Fibroblast of skin of left quadriceps (primary cell): Measurements from ENCODE around the gene TIMM8B.
"Not testable (repeated sequence)": the region's sequence is repeated elsewhere in the genome, so short reads cannot be mapped to it uniquely, and the experiment has no call there.

Experiments used
- DNase-seq, 2 experiments: peaks; one replicate each; pipeline ENCODE4 v3.0.0-alpha.2; 2013; ENCODE audit warnings: low read depth in 2 of 2

The TIMM8B gene

DNA sequence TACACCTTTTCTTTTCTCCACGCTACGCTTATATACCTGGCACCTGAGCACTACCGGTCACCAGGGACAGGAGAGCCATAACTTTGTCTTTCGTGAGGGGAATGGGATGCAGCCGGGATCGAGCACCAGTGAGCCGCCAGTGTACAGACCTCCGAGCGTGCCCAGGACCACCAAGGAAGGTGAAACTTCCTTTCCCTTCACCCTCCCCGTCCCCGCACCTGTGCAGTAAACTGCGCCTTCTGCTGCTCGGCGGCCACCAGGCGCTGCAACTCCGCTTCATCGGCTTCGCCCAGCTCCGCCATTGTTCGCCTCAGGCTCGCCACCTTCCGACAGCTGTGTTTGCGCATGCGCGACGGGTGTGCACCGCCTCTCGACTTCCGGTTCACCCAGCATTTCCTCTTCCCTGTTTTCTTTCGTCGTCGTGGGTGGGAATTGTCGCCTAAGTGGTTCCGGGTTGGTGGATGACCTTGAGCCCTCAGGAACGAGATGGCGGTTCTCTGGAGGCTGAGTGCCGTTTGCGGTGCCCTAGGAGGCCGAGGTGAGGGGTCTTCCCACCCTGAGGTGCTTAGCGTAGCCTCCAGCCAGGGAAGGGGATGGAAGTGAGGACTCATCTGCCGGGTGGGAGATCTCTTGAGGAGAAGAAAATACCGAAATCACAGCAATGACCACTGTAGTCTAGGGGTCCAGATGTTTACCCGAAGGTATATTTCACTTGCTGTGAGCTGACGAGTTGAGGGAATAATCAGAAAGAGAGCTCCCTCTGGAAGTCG lies at the start of gene TIMM8B, which contains the start of gene SDHD:
Gene TIMM8B (minus strand): TSS at position 335 of the 770 bp plus-strand sequence. CDS start 33 bp downstream, at position 302.
Gene SDHD (plus strand): TSS at position 452 of the 770 bp plus-strand sequence. CDS start 35 bp downstream, at position 487.
- peak; percentile 95 for DNase-seq

DNA sequence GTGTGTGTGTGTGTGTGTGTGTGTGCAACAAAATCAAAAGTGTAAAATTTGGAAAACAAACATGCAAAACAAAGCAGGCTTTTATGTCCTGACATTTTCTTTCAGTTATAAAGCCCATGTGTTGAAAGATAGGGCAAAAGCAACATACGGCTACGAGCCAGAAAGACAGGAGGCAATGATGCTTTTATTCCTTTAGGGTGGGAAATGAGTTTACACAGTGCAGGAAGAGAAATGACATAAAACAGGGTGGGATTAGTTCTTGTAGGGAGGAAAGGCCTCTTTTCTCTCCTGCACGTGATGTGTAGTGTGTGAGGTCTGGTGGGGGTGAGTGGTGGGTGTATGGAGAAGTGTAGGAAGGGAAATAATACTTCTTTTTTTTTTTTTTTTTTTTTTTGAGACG lies 47.9 kb upstream of the TIMM8B start:
- DNase-seq: no peak

DNA sequence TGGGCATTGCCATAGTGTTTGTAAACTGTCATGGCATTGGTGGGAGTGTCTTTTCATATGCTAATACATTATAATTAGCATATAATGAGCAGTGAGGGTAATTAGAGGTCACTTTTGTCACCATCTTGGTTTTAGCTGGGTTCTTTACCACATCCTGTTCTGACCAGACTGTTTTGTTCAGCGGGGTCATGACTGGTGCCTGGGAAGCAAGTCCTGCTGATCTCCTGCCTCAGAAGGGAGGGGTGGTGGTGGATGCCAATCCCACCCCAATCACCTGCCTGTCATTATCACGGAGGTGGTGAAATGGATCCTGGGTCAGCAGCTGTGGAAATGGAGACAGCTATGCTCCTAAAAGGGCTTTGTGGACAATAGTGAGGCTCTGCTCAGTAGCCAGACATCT lies 46.2 kb upstream of the TIMM8B start:
- no peak for DNase-seq

DNA sequence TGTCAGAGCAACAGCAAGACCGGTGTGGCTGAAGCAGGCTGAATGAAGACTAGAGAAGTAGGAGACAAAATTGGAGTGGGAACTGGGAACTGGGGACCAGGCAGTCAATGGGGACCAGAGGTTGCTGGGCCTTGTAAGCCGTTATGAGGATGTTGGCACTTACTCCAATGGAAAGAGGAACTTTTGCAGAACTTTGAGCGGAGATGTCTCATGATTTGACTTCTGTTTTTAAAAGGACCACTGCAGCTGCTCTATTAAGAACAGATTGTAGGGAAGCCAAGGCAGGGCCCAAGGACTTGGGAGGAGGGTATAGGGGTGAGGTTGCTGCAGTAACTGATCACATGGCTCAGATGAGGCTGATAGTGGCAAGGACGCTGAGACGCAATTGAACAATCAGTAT lies 43.1 kb upstream of the TIMM8B start:
- DNase-seq: no peak

GRCh38 chr11:112128483-112129121 lies 42.0 kb upstream of the TIMM8B start:
- DNase-seq: peak; percentile 61 to 62

- no peak for DNase-seq
Measured at GRCh38 chr11:112127056-112127455, 40.5 kb upstream of the TIMM8B start.

- DNase-seq: no peak
Measured at GRCh38 chr11:112123129-112123528, 36.6 kb upstream of the TIMM8B start.

GRCh38 chr11:112121981-112122615 lies 35.5 kb upstream of the TIMM8B start:
- no peak for DNase-seq

- no peak for DNase-seq
Measured at GRCh38 chr11:112118176-112118575, 31.6 kb upstream of the TIMM8B start.

DNA sequence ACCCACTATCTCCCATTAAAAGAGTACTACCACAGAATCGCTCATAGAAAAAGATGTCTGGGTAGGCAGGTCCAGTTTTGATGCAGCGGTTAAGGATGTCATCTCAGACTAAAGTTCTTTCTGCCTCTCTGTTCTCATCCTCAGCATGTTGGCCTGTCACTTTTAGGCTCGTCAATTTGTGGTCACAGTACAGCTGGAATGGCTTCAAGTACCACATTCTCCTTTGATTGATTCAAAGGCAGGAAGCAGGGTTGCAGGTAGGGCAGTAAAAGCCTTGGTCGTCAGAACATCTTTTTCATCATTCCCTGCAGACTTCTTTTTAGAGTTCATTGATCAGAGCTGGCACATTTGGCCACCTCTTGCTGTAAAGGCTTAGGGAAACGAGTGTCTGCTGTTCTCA lies 28.8 kb upstream of the TIMM8B start:
- DNase-seq: no peak

- no peak for DNase-seq
Measured at GRCh38 chr11:112114460-112114859, 27.9 kb upstream of the TIMM8B start.

- DNase-seq: peak; percentile 34 to 39
Measured at GRCh38 chr11:112113539-112114457, 27.2 kb upstream of the TIMM8B start.

GRCh38 chr11:112106070-112106469 lies 19.5 kb upstream of the TIMM8B start:
- no peak for DNase-seq

GRCh38 chr11:112103446-112103845 lies 16.9 kb upstream of the TIMM8B start:
- no peak for DNase-seq

DNA sequence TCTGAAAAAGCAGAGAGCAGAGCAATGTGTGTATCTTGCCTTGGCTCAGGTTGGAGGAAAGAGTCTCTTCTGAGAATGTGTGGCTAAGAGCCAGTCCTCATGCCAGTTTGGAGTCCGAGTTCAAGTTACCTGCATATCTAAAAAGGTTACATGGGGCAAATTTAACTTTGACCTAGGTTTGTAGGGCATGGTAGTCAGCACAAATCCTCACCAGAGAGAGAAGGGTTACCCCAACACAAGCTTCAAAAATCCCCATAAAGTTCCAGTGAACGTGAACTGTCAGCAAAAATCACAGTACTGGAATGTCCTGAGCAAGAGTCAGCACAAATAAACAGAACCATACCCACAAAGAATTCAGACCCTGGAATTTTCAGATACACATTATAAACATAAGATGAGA lies 13.9 kb upstream of the TIMM8B start:
- no peak for DNase-seq

DNA sequence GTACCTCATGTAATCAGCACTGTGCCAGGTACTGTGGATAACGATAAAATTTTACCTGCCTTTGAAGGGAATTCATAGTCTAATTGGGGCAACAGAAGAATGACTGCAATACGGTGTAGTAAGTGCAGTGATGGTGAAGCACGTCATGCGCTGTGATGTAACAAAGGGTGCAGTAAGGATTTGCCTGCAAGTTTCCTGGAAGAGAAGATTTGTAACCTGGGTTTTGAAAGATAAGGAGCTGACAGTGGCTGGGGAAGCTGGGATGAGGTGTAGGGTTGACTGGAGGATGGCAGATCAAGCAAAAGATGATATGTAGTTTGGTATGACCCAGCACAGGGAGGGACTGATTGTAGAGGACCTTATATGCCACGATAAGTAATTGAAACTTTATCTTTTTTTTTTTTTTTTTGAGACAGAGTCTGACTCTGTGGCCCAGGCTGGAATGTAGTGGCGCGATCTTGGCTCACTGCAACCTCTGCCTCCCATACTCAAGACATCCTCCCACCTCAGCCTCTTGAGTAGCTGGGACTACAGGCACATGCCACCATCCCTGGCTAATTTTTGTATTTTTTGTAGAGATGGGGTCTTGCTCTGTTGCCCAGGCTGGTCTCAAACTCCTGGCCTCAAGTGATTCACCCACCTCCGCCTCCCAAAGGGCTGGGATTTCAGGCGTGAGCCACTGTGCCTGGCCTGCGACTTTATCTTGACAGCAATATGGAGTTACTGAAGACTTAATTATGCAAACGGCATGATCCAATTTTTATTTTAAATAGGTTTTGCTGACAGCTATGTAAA lies 11.4 kb upstream of the TIMM8B start:
- DNase-seq: no peak

DNA sequence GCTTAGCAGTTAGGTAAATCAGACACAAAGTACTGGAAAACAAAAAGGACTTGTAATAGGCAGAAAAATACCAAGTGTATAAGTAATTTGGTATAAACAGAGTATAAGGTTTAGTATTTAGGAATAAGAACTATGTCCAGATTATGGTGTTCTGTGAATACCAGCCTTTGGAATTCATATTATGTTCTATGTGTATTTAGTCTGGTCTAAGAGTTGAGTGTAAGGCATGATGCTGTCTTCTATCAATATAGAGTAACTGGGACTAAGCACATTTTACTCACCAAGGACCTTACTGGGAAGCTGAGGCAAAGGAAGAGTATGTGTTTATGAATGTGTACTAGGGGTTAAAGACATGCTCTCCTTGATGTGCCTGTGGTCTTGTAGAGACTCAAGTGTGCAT lies 9.6 kb upstream of the TIMM8B start:
- no peak for DNase-seq

GRCh38 chr11:112095302-112095701 lies 8.7 kb upstream of the TIMM8B start:
- DNase-seq: not testable (repeated sequence)

DNA sequence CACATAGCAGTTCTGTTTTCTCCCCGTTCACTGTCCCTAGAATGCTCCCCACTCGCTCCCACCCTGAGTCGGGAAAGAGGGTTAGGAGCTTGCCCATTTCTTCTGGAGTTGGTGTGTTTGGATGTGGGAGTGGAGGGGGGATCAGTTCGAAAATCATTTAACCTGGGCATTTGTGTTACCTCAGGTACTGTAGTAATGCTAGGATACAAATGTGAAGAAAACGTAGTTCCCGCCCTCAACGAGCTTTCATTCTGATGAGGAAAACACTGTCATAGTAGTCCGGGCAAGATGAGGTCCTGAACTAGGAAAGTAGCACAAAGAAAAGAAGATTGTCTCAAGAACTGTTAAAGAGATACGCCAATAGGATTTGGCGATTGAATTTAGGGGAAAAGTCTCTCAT lies 656 bp upstream of the TIMM8B start:
- DNase-seq: no peak

- no peak for DNase-seq
Measured at GRCh38 chr11:112085822-112086421, 634 bp downstream of the TIMM8B start.
